ENCODE data around the gene MYO1C. TPM values are rescaled to one million over a fixed set of nuclear protein-coding genes. Genes with fewer than 3 reads are reported as not detected.

MYO1C gene
- total RNA-seq, 1 donor from 2014 or later = 211 TPM

- DNase-seq (ENCODE audit: low read depth, low spot score) = no peak
Measured at GRCh38 chr17:1506649-1507267, 14.3 kb upstream of the MYO1C start.

DNA sequence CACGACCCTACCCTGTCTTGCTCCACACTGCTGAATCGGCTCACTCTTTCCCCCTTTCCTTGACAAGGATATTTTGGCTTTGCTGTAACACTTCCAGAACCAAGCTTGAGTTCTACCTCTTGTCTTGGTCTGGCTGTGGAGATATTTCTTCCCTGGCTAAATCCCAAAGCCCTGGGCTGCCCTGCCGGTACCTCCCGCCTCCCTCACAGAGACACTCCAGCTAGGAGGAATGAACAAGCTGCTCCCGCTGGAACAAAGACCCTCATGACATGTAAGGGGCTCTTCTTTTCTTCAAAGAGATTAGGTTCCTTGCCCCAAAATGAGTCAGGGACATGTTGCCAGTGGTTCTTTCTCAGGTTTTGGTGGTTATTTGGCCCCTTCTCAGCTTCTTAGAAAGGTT, 13.1 kb upstream of the MYO1C start:
- no peak for DNase-seq (ENCODE audit: low read depth, low spot score)

GRCh38 chr17:1504866-1505265, 12.4 kb upstream of the MYO1C start:
- DNase-seq (ENCODE audit: low read depth, low spot score) = no peak

DNA sequence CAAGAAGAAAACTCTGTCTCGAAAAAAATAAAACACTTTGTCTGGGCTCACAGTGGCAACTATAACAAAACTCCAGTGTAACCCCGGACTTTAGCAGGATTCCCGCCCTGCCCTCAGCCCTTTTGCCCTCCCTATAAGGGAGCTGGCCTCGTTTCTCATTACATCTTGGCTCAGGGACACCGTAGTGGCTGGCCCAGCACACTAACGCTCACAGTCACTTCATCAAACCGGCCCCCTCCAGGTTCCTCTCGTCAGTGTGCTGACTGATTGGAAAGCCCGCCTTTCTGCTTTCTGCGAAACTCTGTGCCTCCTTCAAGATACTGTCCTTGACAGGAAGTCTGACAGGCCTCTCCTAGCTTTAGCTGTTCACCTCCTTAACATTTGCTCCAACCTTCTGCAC, 11.2 kb upstream of the MYO1C start:
- no peak for DNase-seq (ENCODE audit: low read depth, low spot score)

DNA sequence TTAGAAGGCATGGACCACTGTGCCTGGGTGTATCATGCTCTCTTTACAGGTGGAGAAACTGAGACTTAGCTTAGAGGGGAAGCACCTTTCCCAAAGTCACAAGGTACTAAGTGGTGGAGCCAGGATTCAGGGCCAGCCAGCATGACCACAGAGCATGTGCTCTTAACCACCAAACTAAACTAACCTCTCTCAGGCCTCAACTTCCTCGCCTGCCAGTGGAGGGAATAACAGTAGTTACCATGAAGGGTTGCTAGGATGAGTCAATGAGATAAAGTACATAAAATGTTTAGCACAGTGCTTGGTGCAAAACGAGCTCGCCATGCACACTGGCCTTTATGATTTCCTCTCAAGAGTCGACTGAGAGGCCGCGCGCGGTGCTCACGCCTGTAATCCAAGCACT, 6.4 kb upstream of the MYO1C start:
- DNase-seq (ENCODE audit: low read depth, low spot score) = no peak

DNA sequence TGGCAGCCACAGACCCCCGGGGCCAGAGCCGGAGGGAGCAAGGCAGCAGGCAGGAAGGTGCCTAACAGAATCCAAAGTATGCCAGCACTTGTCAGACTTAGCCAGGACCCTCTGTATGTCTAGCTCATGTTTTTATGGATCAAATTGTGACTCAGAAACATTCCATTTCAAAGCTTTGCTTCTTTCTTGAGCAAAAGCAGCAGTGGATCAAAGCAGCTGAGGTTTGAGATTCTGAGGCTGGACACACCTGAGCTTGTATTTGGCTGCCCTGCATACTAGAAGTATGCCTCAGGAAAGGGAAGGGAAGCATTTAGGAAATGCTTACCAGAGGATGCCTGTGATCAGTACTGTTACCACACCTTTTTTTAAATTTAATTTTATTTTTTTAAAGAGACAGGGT, 5.7 kb upstream of the MYO1C start:
- DNase-seq (ENCODE audit: low read depth, low spot score) = no peak

DNA sequence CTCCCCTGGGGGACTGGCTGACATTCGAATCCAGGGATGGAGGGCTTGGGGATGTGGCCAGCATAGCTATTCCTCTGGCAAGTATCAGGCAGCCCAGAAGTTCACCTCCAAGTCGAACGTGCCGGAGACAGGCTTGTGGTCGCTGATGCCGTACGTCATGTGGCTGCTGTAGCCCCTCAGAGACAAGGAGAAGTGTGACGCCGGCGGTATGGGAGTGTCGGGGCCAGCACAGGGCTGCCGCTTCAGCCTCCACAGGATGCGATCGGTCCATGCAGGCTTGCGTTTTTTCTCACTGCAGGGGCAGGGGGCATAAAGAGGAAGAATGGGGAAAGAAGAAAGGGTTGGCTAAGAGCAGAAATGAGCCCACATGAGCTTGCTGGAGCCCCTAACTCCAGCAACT, 5.3 kb upstream of the MYO1C start:
- DNase-seq (ENCODE audit: low read depth, low spot score) = no peak

- DNase-seq (ENCODE audit: low read depth, low spot score) = no peak
Measured at GRCh38 chr17:1496869-1497268, 4.4 kb upstream of the MYO1C start.

DNA sequence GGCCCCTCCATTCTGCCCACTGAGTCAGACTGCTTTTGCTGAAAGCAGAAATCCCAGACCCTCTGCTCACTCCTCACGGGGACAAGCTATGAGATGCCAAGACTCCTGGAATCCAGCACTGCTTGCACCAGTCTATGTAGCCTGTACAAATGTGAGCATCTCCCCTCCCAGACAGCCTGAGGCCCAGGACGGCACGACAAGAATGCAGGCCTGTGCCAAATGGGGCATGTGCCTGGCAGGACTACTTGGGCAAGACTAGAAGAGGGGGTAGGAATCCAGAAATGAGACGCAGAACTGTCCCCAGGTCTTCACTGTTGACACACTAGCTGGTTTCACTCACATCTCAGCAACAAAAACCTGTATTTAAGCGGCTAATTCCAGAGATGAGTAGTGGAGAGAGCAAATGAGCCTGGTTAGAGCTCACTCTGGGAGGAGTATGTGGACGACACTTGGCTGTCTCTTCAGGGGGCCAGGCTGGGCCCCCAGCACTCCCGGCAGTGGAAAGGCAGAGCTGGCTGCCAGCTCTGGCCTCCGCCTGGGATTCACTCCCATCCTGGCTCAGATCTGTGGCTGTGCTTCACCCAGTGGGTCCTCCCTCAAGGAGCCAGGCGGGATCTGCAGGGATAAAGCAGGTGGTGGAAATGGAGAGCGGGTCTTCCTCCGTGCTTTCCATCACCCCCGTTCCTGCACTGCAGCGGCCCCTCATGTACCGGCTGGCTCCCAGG, 2.9 kb upstream of the MYO1C start:
- no peak for DNase-seq (ENCODE audit: low read depth, low spot score)

DNA sequence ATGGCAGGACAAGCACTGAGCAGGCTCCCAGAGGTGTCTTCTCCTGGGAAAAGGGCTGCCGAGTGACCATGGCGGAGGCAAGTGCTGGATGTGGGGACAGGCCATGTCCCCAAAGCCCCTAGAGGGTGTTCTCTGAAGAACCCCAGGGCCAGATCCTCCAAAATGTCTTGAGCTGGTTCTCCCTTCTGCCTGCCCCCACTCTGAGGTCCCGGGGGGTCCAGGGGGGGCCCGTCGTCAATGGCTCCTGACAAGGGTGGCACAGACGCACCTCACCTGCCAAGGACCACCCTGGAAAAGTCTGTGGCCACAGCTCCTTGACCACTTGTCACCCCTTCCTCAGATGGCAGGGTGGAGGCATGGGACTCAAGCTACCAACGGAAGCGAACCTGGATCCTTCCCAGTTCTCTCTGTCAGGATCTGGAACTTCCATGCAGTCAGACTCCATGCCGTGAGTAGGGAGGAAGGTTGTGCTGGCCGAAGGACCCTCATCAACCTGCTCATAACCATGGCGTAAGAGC, 2.3 kb upstream of the MYO1C start:
- no peak for DNase-seq (ENCODE audit: low read depth, low spot score)

GRCh38 chr17:1494203-1494602, 1.7 kb upstream of the MYO1C start:
- no peak for DNase-seq (ENCODE audit: low read depth, low spot score)

- DNase-seq (ENCODE audit: low read depth, low spot score) = no peak
Measured at GRCh38 chr17:1493291-1493980, 950 bp upstream of the MYO1C start.

DNA sequence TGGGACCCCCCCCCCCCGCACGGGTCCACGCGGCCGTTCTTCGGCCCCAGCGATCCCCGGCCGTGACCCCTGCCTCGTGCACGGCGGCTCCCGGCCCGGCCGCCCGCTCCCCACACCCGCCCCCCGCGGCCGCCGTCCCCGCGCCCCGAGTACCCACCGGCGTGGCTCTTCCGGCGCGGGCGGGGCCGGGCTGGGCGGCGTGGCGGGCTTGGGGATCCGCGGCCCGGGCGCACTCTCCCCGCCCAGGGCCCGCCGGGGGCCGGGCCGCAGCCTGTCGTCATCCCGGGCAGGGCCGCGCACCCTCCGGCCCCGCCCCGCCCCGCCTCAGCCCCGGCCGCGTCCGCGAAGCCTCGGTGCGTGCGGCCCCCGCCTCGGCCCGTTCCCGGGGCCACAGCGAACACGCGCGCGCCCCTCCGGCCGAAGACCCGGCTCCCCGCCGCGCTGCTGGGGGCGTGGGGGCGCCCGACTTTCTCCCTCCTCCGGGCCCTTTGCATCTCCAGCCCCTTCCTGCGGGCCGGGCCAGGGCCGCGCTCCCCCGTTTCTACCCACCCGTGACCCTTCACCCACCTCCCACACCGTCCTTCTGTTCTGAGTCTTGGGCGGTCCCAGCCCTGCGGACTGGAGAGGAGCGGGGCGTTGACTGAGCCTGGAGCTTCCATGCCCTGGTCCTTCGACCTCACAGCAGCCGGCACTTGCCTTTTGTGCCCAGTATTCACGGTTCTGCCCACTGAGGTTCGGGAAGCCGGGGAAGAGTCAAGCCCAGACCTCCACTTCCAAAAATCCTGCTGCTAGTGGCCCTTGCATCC, 840 bp downstream of the MYO1C start:
- DNase-seq (ENCODE audit: low read depth, low spot score) = no peak

DNA sequence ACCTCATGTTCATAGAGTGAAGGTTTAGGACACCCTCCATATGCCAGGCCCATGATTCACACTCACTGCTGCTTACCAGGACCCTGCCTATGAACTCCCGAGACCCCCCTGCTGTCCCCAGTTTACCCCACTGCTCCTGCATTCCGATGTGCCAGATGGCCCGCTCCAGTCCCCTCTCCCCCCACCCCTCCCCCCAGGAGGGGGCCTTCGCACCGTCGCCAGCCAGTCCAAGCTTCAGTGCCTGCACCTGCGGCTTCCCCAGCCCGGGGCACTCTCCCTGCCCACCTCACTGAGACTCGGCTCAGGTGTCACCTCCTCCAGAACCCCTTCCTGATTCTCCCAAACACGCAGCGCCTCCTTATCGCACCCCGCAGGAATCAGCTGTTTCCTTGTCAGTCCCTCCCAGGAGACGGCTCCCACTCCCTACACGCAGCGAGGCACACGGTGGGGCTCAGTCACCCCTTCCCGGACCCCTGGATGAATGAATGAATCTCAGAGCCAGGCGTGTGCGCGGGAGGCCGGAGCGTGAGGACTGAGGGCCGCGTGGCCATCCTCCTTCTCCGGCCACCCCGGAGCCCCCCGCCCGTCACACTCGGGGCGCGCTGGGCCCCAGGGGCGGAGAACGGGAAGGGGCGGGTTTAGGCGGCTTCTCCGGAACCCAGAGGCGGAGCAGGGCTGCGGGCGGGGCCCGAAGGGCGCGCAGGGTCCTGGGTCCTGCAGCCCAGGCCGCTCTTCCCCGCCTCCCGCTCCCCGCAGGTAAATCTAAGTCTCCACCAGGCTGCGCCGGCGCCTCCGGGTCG, 1.6 kb downstream of the MYO1C start:
- DNase-seq (ENCODE audit: low read depth, low spot score) = no peak

- DNase-seq (ENCODE audit: low read depth, low spot score) = no peak
Measured at GRCh38 chr17:1488826-1489270, 3.6 kb downstream of the MYO1C start.

- DNase-seq (ENCODE audit: low read depth, low spot score) = peak; percentile 52
Measured at GRCh38 chr17:1487939-1488825, 4.3 kb downstream of the MYO1C start.

DNA sequence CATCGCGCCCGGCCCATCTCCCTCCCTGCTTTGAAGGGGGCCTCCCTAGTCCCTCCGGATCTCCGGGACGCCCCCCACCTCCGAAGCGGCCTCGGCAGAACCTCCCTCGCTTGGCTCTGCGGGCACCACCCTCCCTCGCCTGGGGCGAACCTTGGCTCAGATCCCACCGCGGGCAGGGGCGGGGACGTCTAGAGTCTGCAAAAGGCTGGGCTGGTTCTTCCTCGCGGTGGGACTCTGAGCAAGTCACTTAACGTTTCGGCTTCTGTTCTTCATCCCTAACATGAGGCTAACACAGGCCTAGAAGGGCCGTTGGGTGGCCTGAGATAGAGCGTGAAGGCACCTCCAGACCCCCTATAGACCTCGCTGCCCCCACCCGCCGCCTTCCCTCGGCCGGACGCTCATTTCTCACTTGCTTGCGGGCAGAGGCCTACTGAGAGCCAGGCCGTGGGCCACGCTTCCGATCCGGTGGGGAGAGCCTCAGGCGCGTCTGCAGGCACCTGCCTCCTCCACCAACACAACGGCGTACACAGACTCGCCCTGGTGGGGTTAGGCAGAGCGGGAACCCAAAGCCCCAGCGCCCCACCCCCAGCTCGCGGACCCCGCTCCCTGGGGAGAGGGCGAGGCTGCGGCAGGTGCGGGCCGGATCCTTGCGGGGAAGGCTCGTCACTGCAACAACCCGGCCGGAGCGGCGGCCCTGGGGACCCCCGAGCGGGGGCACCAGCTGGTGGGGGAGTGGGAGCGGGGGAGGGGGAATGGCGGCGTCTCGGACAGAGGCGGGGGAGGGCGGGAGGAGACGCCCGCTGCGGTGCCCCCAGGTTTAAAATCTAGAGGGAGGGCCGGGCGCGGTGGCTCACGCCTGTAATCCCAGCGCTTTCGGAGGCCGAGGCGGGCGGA, 5.4 kb downstream of the MYO1C start:
- no peak for DNase-seq (ENCODE audit: low read depth, low spot score)

DNA sequence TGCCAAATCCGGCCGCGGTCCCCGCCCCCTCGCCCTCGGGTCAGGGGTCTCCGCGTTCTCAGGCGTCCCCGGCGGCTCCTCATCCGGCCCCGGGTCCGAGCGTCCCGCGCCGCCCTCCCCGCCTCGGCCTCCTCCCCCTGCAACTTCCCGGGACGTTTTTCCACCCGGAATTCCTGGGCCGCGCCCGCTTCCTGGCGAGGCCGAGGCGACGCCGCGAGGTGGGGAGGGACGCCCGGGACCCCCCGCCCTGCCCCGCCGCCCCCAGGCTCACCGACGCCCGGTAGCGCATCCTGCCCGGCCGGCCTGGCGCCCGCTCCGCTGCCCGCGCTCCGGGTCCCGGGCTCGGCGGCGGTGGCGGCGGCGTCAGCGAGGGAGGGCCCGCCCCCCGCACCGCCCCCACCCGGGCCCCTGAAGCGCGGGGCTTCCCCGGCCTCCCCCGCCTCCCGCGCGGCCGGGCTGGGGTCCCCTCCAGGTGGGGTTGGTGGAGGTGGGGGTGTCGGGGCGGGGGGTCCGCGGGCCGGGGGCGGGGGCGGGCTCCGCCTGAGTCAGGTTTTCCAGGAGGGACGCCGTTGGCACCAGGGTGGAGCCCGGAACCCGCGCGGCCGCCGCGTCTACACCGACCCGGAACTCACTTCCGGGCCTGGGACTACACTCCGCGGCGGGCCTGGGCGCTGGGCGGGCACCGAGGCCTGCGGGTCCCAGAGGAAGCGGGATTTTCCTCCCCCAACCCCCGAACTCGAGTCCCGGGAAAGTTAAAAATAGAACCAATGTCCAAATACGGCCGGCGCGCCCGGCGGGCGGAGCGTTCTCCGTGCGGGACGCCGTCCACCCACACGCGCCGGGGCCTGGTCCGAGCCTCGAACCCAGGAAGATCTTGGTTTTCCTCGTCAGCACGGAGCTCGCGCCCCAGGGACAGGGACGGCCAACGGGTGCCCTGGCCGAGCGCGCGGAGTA, 6.8 kb downstream of the MYO1C start:
- no peak for DNase-seq (ENCODE audit: low read depth, low spot score)

All from pulmonary artery endothelial cell (primary cell).